ENCODE data around the gene RAET1E. TPM values are rescaled to one million over a fixed set of nuclear protein-coding genes. Genes with fewer than 3 reads are reported as not detected.
"Not testable (repeated sequence)": the region's sequence is repeated elsewhere in the genome, so short reads cannot be mapped to it uniquely, and the experiment has no call there.

The RAET1E gene
- total RNA-seq, 1 donor from 2014 or later: 0.13 TPM

GRCh38 chr6:149862922-149863697 lies 34.8 kb downstream of the RAET1E start:
- DNase-seq (ENCODE audit: low read depth in 2 of 2): peak in 1 of 2 donors; percentile 75

GRCh38 chr6:149862424-149862738 lies 35.5 kb downstream of the RAET1E start:
- DNase-seq (ENCODE audit: low read depth in 2 of 2): not testable (repeated sequence)

DNA sequence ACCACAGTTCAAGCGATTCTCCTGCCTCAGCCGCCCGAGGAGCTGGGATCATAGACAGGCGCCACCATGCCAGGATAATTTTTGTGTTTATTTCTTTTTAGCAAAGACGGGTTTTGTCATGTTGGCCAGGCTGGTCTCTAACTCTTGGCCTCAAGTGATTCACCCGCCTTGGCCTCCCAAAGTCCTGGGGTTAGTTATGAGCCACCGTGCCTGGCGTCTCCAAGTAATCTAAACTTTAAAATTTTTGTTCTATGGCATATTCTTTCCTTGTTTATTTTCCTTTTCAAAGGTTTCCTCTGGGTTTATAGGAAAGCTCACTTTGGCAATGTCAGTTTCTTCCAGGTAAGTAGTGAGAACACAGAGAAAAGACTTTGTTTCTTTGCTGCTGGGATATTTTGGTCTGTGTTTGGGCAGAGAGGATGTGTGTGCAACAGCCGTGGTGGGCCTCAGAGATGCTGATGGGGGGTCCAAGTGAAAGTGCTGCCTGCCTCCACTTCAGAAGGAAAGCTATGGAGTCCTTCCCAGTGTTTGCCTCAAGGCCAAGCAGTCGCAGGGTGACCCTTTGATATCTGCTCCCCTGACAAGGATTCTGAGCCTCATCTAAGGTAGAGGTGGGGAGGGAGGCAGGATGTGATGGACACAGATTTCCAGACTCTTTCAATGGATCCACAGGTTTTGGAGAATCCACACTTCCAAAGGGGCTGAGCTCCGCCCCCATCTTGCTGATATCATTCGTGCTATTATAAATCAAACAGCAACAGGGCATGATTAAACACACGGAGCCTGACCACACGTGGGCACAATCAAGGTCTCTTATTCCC lies 36.1 kb downstream of the RAET1E start:
- no peak for DNase-seq (ENCODE audit: low read depth in 2 of 2)

GRCh38 chr6:149860834-149861602 lies 36.9 kb downstream of the RAET1E start:
- DNase-seq (ENCODE audit: low read depth in 2 of 2): peak in 1 of 2 donors; percentile 12

- DNase-seq (ENCODE audit: low read depth in 2 of 2): no peak
Measured at GRCh38 chr6:149860513-149860833, 37.4 kb downstream of the RAET1E start.

- DNase-seq (ENCODE audit: low read depth in 2 of 2): no peak
Measured at GRCh38 chr6:149859938-149860337, 38.0 kb downstream of the RAET1E start.

- no peak for DNase-seq (ENCODE audit: low read depth in 2 of 2)
Measured at GRCh38 chr6:149859368-149859767, 38.5 kb downstream of the RAET1E start.

- DNase-seq (ENCODE audit: low read depth in 2 of 2): no peak
Measured at GRCh38 chr6:149857541-149857940, 40.4 kb downstream of the RAET1E start.

DNA sequence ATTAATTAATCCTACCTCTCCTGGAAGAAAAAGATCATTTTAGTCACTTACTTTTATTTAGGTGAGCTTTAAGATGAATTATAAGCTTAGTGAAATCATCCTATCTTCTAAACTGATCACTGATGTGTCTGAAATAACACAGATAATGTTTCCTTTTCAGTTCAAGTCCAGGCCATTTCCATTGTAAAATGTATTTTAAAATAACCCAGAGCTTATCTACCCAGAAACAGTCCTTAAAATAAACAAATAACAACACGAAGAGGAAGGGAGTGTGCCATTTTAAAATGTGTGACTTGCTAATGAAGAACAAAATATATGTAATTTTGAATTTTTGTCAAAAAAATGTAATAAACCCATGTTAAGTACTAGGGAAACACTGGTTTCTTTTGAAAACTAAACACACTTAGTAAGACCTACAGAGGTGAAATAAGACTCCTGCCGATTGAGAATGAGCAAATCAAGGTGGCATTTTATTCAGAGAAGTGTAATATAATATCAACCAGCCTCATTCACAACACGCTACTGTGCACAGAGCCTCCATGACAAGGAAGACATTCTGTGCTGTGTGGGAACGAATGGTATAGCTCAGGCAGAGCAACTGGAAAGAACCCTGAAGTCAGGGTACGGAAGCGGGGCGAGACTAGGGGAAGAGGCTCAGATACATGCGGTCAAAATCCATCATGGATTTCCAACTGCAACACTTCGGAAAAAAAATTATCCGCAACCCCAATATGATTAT lies 41.5 kb downstream of the RAET1E start:
- DNase-seq (ENCODE audit: low read depth in 2 of 2): peak; percentile 65 to 75

- DNase-seq (ENCODE audit: low read depth in 2 of 2): peak in 1 of 2 donors; percentile 28
Measured at GRCh38 chr6:149855741-149856140, 42.2 kb downstream of the RAET1E start.

GRCh38 chr6:149855040-149855654 lies 42.8 kb downstream of the RAET1E start:
- peak; percentile 52 to 89 for DNase-seq (ENCODE audit: low read depth in 2 of 2)

DNA sequence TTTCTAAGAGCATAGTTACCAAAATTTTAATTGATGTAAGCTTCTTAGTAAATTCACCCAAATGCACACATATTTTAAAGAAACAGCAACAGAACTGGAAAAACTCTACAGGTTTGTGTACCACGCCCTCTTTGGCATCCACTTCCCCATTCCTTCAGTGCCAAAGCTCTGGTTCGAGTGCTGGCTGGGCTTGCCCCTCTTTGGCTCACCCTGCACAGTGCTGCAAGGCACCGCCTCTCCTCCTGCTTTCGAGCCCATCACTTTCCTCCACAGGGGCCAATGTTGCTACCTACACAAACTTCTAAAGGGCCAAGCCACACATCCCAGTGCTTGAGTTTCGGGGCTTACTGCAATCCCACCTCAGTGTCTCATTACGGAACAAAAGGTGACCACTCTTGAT lies 43.4 kb downstream of the RAET1E start:
- DNase-seq (ENCODE audit: low read depth in 2 of 2): peak in 1 of 2 donors; percentile 36

GRCh38 chr6:149854017-149854416 lies 43.9 kb downstream of the RAET1E start:
- not testable (repeated sequence) for DNase-seq (ENCODE audit: low read depth in 2 of 2)

GRCh38 chr6:149852881-149853280 lies 45.0 kb downstream of the RAET1E start:
- DNase-seq (ENCODE audit: low read depth in 2 of 2): no peak

GRCh38 chr6:149852180-149852579 lies 45.7 kb downstream of the RAET1E start:
- peak in 1 of 2 donors; percentile 53 for DNase-seq (ENCODE audit: low read depth in 2 of 2)

GRCh38 chr6:149851461-149852110 lies 46.3 kb downstream of the RAET1E start:
- no peak for DNase-seq (ENCODE audit: low read depth in 2 of 2)

DNA sequence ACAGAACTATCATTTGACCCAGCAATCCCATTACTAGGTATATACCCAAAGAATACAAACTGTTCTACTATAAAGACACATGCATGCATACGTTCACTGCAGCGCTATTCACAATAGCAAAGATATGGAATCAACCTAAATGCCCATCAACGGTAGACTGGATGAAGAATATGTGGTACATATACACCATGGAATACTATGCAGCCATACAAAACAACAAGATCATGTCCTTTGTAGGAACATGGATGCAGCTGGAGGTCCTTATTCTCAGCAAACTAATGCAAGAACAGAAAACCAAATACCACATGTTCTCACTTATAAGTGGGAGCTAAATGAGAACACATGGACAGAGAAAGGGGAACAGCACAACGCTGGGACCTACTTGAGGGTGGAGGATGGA lies 49.6 kb downstream of the RAET1E start:
- DNase-seq (ENCODE audit: low read depth in 2 of 2): not testable (repeated sequence)
